Measurements from ENCODE around the gene KCP. TPM values are rescaled to one million over a fixed set of nuclear protein-coding genes. Genes with fewer than 3 reads are reported as not detected.
"Not testable (repeated sequence)": the region's sequence is repeated elsewhere in the genome, so short reads cannot be mapped to it uniquely, and the experiment has no call there.

Gene KCP
- not detected in 2 replicates for total RNA-seq

DNA sequence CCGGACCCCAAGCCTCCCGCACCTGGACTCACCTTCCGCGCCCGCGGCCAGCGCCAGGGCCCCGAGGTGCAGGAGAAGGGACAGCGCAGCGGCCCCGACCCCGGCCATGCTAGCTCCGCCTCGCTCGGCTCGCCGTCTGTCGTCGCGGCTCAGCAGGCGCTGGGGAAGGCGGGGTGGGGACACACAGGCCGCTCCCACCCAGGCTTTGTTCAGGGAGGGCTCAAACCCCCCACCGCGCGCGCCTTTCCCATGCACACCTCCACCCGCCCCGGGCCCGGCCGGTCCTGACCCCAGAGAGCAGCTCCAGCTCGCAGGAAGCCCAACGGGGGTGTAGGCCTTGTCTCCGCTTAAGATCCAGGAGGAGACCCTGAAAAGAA lies at the start of gene KCP:
TSS of gene KCP (minus strand) at position 141 of the 377 bp plus-strand sequence. CDS start at position 108, 33 bp downstream.
- no peak for DNase-seq (ENCODE audit: low read depth in 2 of 2)

DNA sequence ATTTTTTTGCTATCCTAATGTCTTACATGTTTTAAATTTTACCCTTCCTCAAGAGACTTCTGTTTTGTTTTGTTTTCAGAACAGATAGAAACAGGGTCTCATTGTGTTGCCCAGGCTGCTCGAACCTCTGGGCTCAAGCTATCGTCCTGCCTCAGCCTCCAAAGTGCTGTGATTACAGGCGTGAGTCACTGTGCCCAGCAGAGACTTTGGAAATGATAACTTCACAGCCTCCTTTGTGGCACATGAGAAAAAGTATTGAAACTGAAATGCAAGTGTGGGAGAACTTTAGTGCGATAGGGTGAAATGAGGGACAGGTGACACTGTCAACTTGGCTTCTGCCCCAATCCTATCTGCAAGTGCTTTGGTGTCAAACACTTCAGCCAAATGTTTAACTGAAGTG lies 48.8 kb upstream of the KCP start:
- DNase-seq (ENCODE audit: low read depth in 2 of 2) = no peak

DNA sequence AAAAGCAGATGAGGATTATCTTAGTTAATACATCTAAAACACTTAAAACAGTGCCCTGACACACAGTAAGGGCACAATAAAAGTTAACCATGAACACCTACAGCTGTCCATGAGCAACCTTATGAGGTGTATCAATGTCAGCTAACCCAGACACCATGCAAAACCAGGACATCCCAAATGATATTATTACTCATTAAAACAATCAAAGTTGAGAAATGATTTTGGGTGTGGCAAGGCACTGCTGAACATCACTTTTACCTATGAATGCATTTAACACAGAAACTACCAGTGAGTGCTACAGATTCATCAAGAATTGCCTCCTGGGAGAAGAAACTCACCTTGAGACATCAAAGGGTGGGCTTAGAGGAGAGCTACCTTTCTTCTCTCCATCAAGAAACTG lies 45.5 kb upstream of the KCP start:
- DNase-seq (ENCODE audit: low read depth in 2 of 2) = no peak

DNA sequence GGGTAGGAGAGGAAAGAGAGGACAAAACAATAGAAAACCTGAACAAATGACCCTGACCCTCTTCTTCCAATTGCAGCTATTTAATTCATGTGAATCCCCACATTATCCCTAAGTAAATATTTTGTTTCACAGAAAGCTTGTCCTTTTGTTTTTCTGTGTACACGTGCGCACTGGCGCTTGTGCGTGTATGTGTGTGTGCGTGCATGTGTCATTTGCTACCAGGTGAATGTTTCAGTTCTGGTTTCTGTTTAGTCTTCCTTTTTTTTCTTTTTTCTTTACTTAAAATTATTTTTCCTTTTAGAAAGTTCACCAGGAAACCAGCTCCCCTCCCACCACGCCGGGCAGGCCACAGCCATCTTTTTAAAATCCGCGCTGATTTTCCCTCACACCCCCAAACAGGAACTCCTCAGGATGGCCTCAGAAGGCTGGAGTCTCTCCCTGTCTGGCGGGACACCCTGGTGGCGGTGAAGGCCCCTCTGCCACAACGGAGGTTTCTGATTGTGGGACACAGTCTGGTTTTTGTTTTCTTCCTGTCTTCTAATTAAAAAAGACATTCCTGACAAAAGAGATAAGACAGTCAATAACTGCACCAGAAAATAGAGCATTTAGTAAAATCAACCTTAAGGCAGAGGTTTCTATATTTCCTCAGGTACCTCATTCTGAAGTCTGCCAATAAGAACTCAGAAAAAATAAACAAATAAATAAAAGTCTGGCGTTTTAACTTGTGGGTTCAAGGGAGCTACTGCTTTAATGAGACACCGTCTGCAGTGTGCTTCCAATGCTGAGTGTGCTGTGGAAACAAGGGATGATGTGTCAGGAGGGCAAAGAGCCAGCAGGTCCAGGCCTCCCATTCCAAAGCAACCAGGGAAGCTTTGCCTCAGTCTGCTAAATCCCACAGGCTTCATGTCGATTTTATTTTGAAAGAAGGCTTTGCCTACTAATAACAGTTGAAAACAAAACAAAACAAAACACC lies 44.6 kb upstream of the KCP start:
- DNase-seq (ENCODE audit: low read depth in 2 of 2) = no peak

DNA sequence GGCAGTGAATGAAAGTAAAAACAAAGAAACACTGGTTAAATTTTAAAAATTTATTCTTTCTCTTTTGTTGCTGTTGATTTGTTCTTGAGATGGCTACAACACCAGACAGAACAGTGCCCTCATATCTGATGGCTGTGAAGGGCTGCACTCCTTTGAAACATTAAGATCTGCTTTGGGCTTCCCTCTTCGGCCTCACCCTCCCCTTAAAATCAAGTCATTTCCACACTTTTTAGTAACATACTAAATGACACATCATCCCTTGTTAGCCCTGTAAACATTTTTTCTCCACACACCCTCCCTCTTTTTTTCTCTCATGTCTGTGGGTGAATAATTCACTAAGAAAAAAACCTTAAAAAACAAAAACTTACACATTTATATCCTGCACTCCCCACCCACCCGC lies 43.6 kb upstream of the KCP start:
- DNase-seq (ENCODE audit: low read depth in 2 of 2) = no peak

DNA sequence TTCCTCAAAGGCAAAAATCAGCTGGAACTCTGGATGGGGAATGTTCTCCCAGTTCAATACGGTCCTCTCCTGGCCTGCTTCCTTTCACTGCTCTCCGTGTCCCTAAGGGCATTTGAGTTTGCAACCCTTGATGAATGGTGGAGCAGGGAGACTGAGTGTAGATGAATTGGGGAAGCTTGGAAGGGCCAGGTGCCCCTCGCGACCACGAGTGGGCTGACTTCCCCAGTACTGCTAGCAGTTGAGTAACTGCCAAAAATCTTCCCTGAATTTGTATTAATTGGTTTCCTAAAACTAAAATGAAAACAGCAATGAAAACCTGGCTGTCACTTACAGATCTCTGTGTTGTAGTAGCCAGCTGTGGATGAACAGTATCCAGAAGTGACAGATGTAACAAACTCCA lies 40.8 kb upstream of the KCP start:
- no peak for DNase-seq (ENCODE audit: low read depth in 2 of 2)

DNA sequence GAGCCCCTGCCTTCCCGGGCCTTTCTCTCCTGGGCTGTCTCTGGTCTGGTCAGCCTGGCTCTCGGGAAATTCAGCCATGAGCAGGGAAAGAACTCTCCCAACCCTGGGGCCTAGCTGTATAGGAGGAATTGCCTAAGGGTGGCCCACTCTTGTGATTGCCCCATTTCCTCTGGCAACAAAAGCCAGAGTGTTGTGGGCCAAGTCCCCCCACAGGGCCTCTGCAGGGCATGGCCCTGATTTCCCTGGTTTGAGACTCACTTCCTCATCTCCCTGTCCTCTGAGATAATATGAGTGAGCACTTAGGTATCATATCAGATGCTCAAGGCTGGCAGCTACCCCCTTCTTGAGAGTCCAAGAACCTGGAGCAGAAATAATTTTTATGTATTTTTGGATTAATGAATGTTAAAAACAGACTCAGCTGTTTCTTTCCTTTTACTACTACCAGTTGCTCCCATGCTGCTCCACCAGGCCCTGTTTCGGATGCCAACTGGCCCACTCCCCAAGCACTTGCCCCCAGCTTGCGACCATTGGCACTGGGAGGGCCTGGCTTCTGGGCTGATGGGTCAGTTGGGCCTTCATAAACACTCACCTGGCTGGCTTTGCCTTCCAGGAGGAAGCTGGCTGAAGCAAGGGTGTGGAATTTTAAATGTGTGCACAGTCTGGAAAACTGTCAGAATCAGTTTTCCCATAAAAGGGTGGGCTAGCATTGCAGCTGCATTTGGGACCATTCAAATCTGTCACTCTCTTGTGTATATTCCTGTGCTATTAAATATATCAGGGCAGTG lies 38.7 kb upstream of the KCP start:
- DNase-seq (ENCODE audit: low read depth in 2 of 2) = no peak

DNA sequence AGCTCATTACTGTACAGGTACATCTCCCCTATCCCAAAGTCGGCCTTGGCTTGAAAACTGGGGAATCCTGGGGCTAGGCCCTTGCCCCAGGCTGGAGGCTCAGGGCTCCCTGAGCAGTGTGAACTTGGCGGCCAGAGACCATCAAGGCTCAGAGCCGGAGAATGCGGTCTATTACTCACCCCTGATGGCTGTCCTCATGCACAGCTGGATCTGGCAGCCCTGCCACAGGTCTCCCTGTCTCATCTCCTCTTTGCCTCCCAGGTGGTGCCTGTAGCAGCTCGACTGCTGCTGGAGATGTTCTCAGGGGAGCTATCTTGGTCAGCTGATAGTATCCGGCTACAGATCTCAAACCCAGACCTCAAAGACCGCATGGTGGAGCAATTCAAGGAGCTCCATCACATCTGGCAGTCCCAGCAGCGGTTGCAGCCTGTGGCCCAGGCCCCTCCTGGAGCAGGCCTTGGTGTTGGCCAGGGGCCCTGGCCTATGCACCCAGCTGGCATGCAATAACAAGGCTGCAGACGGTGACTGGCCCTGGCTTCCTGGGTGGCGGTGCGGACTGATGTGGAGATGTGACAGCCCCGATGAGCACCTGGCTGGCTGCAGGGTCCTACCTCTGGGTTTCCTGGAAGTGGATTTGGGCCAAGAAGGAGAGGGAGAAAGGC lies 37.9 kb upstream of the KCP start:
- no peak for DNase-seq (ENCODE audit: low read depth in 2 of 2)

DNA sequence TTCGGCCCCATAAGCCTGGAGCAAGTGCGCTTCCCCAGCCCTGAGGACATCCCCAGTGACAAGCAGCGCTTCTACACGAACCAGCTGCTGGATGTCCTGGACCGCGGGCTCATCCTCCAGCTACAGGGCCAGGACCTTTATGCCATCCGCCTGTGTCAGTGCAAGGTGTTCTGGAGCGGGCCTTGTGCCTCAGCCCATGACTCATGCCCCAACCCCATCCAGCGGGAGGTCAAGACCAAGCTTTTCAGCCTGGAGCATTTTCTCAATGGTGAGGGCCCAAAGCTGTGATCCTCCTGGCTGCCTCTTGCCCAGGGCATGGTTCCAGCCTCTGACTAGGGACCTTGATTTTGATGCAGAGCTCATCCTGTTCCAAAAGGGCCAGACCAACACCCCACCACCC lies 37.3 kb upstream of the KCP start:
- DNase-seq (ENCODE audit: low read depth in 2 of 2) = no peak

DNA sequence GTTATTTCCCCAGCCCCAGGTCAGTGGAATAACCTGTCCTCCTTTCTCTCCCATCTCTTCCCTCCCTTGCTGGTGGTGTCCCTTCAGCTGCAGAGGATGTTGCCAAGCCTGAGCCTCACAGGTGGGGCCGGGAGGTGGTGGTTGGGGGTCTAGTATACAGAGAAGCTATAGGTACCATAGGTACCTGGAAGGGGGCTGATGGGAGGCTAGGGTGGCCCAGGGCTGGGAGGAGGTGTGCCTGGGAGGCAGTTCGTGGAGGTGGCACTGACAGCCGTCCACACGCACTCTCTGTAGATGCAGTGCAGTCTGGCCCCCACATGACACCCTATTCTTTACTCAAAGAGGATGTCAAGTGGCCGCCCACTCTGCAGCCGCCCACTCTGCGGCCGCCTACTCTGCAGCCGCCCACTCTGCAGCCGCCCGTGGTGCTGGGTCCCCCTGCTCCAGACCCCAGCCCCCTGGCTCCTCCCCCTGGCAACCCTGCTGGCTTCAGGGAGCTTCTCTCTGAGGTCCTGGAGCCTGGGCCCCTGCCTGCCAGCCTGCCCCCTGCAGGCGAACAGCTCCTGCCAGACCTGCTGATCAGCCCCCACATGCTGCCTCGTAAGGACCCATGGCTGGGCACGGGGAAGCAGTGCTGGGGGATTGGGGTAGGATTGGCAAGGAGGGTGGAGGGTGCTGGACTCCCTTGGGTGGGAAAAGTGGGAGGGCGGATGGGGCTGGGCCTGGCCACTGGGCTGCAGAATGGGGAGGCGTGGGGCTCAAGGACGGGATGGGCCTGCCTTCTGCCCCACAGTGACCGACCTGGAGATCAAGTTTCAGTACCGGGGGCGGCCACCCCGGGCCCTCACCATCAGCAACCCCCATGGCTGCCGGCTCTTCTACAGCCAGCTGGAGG lies 36.7 kb upstream of the KCP start:
- DNase-seq (ENCODE audit: low read depth in 2 of 2) = no peak

DNA sequence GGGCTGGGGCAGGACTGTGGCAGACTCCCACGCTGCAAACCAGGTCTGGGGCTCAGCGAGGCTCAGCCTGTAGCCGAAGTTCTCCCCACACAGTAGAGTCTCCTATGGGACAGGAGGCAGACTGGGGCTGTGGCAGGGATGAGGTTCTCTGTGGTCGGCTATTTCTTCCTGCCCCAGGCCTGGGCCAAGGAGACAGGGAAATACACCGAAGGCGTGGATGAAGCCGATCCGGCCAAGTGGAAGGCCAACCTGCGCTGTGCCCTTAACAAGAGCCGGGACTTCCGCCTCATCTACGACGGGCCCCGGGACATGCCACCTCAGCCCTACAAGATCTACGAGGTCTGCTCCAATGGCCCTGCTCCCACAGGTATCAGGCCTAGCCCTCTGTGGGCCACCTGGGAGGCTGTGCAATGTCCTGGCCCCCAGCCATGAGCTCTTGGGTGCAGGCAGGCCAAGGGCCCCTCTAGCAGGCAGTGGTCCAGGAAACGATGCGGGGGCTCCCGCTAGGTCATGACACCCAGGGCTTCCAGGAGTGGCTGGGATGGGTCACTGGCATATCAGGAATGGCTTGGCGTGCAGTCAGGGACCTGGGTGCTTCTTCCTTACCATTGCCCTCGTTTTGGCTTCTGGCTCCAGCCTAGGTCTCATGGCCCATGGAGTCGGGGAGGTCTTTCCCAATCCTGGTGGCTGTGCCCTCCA lies 35.3 kb upstream of the KCP start:
- DNase-seq (ENCODE audit: low read depth in 2 of 2) = no peak

DNA sequence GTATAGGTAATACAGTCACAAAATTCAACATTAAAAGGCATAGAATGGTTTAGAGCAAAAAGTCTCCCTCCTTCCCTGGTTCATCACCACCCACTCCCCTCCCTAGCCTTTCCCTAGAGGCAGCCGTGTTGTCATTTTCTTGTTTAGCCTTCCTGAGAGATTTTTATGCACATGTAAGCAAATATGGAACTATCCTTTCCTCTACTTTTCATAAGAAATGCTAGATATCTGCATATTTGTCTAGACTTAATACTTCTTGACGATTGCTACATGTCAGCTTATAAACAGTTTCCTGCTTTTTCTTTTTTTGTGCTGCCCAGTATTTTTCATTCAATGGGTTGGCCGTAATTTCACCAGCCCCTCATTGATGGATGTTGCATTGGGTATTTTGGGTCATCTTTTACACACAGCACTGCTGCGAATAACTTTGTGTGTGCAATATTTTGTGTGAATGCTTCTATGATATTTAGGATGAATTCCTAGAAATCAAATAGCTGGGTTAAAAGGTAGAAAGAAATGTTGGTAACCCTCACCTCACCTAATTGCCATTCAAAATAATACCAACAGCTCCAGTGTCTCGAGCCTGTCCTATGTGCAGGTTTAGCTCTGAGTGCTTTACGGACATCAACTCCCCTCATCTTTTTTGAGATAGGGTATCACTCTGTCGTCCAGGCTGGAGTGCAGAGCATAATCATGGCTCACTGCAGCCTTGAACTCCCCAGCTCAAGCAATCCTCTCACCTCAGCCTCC lies 34.2 kb upstream of the KCP start:
- no peak for DNase-seq (ENCODE audit: low read depth in 2 of 2)

DNA sequence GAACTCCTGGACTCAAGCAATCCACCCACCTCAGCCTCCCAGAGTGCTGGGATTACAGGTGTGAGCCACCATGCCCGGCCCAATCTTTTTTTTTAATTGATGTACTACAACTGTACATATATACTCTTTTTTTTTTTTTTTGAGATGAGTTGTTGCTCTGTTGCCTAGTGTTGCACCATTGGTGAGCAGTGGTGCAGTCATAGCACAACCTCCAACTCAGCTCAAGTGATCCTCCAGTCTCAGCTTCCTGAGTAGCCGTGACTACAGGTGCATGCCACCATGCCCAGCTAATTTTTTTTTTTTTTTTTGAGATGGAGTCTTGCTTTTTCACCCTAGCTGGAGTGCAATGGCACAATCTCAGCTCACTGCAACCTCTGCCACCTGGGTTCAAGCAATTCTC lies 32.7 kb upstream of the KCP start:
- DNase-seq (ENCODE audit: low read depth in 2 of 2) = not testable (repeated sequence)

DNA sequence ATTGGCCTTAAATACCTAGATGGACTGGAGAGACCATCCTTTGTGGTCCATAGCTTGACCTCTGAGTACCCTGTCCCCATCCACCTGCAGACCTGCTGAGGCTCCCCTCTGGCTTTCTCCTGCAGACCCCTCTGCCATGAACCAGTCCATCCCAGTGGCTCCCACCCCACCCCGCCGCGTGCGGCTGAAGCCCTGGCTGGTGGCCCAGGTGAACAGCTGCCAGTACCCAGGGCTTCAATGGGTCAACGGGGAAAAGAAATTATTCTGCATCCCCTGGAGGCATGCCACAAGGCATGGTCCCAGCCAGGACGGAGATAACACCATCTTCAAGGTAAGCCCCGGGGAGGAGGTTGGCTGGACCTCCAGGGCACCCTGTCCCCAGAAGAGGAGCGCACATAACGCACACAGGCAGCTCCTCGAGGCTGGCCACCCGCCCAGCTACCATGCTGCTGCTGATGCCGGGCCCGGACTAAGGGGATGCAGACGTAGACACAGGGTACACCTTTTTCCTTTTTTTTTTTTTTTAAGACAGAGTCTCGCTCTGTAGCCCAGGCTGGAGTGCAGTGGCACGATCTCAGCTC lies 31.5 kb upstream of the KCP start:
- DNase-seq (ENCODE audit: low read depth in 2 of 2) = no peak

DNA sequence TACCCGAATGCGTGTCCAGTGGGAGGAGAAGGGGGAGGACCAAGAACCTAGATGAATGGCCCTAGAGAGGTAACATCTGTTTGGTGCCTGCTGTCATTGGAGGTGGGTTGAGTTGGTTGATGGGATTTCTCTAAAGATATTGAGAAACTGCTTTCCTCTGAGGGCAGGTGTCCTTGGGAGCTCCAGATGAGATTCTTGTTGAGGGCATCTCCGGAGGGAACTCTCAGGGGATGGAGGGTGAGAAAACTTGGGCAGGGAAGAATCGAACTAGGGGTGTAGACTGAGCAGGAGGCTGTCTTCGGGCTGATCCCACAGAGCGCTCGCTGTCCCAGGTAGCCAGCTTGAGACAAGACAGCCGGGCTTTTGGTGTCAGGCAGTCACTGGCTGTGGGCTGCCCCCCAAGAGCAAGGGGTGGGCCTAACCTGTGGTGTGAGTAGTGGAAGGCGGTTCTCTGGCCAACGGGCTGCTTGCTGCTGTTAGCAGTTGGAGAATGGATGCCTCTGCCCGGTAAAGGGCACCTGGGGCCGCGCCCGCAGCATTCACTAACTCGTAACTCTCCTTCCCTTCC lies 30.9 kb upstream of the KCP start:
- no peak for DNase-seq (ENCODE audit: low read depth in 2 of 2)

DNA sequence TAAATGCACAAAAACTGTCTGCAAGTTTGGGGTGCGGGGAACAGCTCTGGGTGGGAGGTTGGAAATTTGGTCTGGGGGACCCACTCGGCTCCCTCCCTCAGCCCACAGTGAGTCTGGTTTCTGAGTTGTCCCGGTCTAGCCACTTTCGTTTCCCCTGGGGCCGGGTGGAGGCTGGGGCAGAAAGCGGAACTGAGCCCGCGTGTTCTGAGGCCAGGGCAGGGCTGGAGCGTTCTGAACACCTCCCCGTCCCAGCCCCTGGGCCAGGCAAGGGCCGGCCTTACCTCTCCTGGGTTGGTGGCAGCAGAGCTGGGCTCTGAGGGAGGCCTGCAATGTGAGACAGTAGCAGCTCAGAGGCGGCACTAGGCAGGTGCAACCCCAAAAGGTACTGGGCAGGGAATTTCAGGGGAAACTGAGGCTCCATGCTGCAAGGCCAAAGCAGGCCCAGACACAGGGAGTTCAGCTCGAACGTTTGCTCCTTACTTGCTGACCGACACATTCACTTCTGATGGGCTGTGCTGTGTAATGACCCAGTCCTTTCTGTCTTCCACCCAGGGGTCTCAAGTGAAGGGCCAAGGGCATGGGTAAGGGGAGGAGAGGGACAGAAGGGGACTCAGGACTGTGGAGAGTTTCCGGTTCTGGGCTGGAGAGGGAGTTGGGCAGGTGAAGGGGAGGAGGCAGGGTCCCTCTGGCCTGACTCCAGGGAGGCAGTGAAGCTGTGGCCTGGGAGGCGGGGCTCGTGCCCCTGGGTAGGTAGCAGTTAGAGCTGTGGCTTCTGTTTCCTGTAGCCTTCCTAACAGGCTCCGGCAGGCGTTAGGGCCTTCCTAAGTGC lies 30.2 kb upstream of the KCP start:
- DNase-seq (ENCODE audit: low read depth in 2 of 2) = no peak

DNA sequence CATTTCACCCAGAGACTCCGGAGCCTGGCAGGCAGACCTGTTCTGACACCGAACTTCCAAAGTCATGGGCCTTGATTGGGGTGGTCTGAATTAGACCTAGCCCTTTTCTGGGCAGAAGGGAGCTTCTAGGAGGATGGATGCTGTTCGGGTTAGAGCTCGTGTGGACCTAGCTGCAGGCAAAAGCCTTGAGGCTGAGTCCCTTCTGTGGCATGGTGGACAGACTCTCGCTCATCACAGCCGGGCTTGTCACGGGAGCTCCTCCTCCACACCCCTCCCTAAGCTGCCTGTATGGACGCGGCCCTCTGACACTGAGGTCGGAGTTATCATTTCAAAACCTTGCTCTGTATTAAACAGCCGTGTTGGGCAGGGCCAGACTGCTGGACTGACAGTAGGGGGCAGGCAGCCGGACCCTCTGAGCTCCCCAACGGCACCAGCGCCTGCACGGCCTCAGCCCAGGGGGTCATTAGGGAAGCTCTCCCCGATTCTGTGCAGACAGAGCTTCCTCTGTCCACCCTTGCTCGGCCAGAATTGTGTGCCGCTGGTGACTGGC lies 29.4 kb upstream of the KCP start:
- DNase-seq (ENCODE audit: low read depth in 2 of 2) = no peak
